Measurements from ENCODE around the gene TAP1.

TAP1 gene

GRCh38 chr6:32852018-32852843, 1.3 kb downstream of the TAP1 start:
- H3K9me3 ChIP-seq (ENCODE audit: low read length), result no peaks in the 10 kb centered on the region
- no peaks in the 10 kb centered on the region for H3K9me2 ChIP-seq (ENCODE audit: low read depth, low read length)
- H3K9ac ChIP-seq (ENCODE audit: low read length), result peak overlapping the region; percentile 84
- H3K27me3 ChIP-seq (ENCODE audit: insufficient read depth, low read length), result no peaks in the 10 kb centered on the region
- H3K4me1 ChIP-seq (ENCODE audit: insufficient read depth, low read length, severe bottlenecking), result peaks cover 33% of the 10 kb centered on the region
- H2AFZ ChIP-seq (ENCODE audit: low read length), result no peak overlapping the region
- H3K4me3 ChIP-seq (ENCODE audit: low read depth, low read length, poor library complexity, severe bottlenecking), result peak overlapping the region; percentile 77
- H4K20me1 ChIP-seq (ENCODE audit: insufficient read depth, low read length), result no peaks in the 10 kb centered on the region
- TF ChIP-seq, protein P1, sequence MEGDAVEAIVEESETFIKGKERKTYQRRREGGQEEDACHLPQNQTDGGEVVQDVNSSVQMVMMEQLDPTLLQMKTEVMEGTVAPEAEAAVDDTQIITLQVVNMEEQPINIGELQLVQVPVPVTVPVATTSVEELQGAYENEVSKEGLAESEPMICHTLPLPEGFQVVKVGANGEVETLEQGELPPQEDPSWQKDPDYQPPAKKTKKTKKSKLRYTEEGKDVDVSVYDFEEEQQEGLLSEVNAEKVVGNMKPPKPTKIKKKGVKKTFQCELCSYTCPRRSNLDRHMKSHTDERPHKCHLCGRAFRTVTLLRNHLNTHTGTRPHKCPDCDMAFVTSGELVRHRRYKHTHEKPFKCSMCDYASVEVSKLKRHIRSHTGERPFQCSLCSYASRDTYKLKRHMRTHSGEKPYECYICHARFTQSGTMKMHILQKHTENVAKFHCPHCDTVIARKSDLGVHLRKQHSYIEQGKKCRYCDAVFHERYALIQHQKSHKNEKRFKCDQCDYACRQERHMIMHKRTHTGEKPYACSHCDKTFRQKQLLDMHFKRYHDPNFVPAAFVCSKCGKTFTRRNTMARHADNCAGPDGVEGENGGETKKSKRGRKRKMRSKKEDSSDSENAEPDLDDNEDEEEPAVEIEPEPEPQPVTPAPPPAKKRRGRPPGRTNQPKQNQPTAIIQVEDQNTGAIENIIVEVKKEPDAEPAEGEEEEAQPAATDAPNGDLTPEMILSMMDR (IDR thresholded peaks at IDR 0.05; ENCODE audit: low read length), result no peak
- TF ChIP-seq EZH2 (IDR thresholded peaks at IDR 0.05; ENCODE audit: borderline replicate concordance, low read length), result no peak
- H3K4me2 ChIP-seq (ENCODE audit: low read length), result peak overlapping the region; percentile 98
- no peaks in the 10 kb centered on the region for H3F3A ChIP-seq (ENCODE audit: insufficient read depth, low read length)
- H3K27ac ChIP-seq (ENCODE audit: low read depth, low read length, poor library complexity, severe bottlenecking), result peak overlapping the region; percentile 55
- peaks cover 41% of the 10 kb centered on the region for H3K36me3 ChIP-seq (ENCODE audit: insufficient read depth, low read length)
- no peaks in the 10 kb centered on the region for H3K79me2 ChIP-seq (ENCODE audit: insufficient read depth, low read length)

GRCh38 chr6:32851025-32851424, 2.5 kb downstream of the TAP1 start:
- Histone ChIP-seq H3K4me3 (ENCODE audit: low read depth, low read length, poor library complexity, severe bottlenecking) (no peak overlapping the region), H2AFZ (ENCODE audit: low read length) (no peak overlapping the region), H3K4me2 (ENCODE audit: low read length) (peak overlapping the region; percentile 98; the same call in 1 of the 2 replicates), H3F3A (ENCODE audit: insufficient read depth, low read length) (no peaks in the 10 kb centered on the region), H3K36me3 (ENCODE audit: insufficient read depth, low read length) (peaks cover 53% of the 10 kb centered on the region), H3K79me2 (ENCODE audit: insufficient read depth, low read length) (no peaks in the 10 kb centered on the region), H3K27me3 (ENCODE audit: insufficient read depth, low read length) (no peaks in the 10 kb centered on the region), H3K27ac (ENCODE audit: low read depth, low read length, poor library complexity, severe bottlenecking) (no peak overlapping the region), H3K9me3 (ENCODE audit: low read length) (no peaks in the 10 kb centered on the region), H3K9me2 (ENCODE audit: low read depth, low read length) (no peaks in the 10 kb centered on the region), H4K20me1 (ENCODE audit: insufficient read depth, low read length) (no peaks in the 10 kb centered on the region), H3K9ac (ENCODE audit: low read length) (no peak overlapping the region), H3K4me1 (ENCODE audit: insufficient read depth, low read length, severe bottlenecking) (peaks cover 35% of the 10 kb centered on the region)
- TF ChIP-seq EZH2 (IDR thresholded peaks at IDR 0.05; ENCODE audit: borderline replicate concordance, low read length), result no peak
- TF ChIP-seq, protein P1 (IDR thresholded peaks at IDR 0.05; ENCODE audit: low read length), result no peak

- TF ChIP-seq, protein P1 (IDR thresholded peaks at IDR 0.05; ENCODE audit: low read length), result no peak
- no peak for TF ChIP-seq EZH2 (IDR thresholded peaks at IDR 0.05; ENCODE audit: borderline replicate concordance, low read length)
- Histone ChIP-seq H3K27me3 (ENCODE audit: insufficient read depth, low read length) (no peaks in the 10 kb centered on the region), H3K4me3 (ENCODE audit: low read depth, low read length, poor library complexity, severe bottlenecking) (no peak overlapping the region), H3K36me3 (ENCODE audit: insufficient read depth, low read length) (peaks cover 58% of the 10 kb centered on the region), H3K9me2 (ENCODE audit: low read depth, low read length) (no peaks in the 10 kb centered on the region), H3K79me2 (ENCODE audit: insufficient read depth, low read length) (no peaks in the 10 kb centered on the region), H3F3A (ENCODE audit: insufficient read depth, low read length) (no peaks in the 10 kb centered on the region), H4K20me1 (ENCODE audit: insufficient read depth, low read length) (no peaks in the 10 kb centered on the region), H2AFZ (ENCODE audit: low read length) (no peak overlapping the region), H3K4me2 (ENCODE audit: low read length) (no peak overlapping the region), H3K9me3 (ENCODE audit: low read length) (no peaks in the 10 kb centered on the region), H3K9ac (ENCODE audit: low read length) (no peak overlapping the region), H3K4me1 (ENCODE audit: insufficient read depth, low read length, severe bottlenecking) (peaks cover 39% of the 10 kb centered on the region), H3K27ac (ENCODE audit: low read depth, low read length, poor library complexity, severe bottlenecking) (no peak overlapping the region)
These were observed 4.4 kb downstream of the TAP1 start for GRCh38 chr6:32849126-32849525.

Data from OCI-LY1 (cell line).